Measurements from ENCODE around the gene CSTF3.
A peak's percentile ranks its signal among the peaks of the same experiment; 100 is the strongest.
"Not testable (repeated sequence)": the region's sequence is repeated elsewhere in the genome, so short reads cannot be mapped to it uniquely, and the experiment has no call there.

The CSTF3 gene

GRCh38 chr11:33161120-33162005, at the start of gene CSTF3:
Gene CSTF3 (minus strand): TSS chr11:33161480. CDS start chr11:33161325, 155 bp downstream.
- DNase-seq (ENCODE audit: low spot score), result peak; percentile 97

GRCh38 chr11:33208150-33208549, 46.9 kb upstream of the CSTF3 start:
- no peak for DNase-seq (ENCODE audit: low spot score)

GRCh38 chr11:33207408-33207985, 46.2 kb upstream of the CSTF3 start:
- no peak for DNase-seq (ENCODE audit: low spot score)

GRCh38 chr11:33197915-33198727, 36.8 kb upstream of the CSTF3 start:
- DNase-seq (ENCODE audit: low spot score), result no peak

GRCh38 chr11:33195462-33196173, 34.3 kb upstream of the CSTF3 start:
- no peak for DNase-seq (ENCODE audit: low spot score)

- no peak for DNase-seq (ENCODE audit: low spot score)
Measured at GRCh38 chr11:33194455-33194854, 33.2 kb upstream of the CSTF3 start.

GRCh38 chr11:33191467-33191866, 30.2 kb upstream of the CSTF3 start:
- no peak for DNase-seq (ENCODE audit: low spot score)

GRCh38 chr11:33187998-33188722, 26.9 kb upstream of the CSTF3 start:
- DNase-seq (ENCODE audit: low spot score), result no peak

- DNase-seq (ENCODE audit: low spot score), result no peak
Measured at GRCh38 chr11:33185756-33186155, 24.5 kb upstream of the CSTF3 start.

- DNase-seq (ENCODE audit: low spot score), result no peak
Measured at GRCh38 chr11:33182246-33182878, 21.1 kb upstream of the CSTF3 start.

GRCh38 chr11:33179348-33179803, 18.1 kb upstream of the CSTF3 start:
- DNase-seq (ENCODE audit: low spot score), result no peak

GRCh38 chr11:33178443-33179180, 17.3 kb upstream of the CSTF3 start:
- DNase-seq (ENCODE audit: low spot score), result no peak

- no peak for DNase-seq (ENCODE audit: low spot score)
Measured at GRCh38 chr11:33177676-33178336, 16.5 kb upstream of the CSTF3 start.

- DNase-seq (ENCODE audit: low spot score), result not testable (repeated sequence)
Measured at GRCh38 chr11:33176760-33177159, 15.5 kb upstream of the CSTF3 start.

- no peak for DNase-seq (ENCODE audit: low spot score)
Measured at GRCh38 chr11:33172996-33173395, 11.7 kb upstream of the CSTF3 start.

GRCh38 chr11:33172345-33172744, 11.1 kb upstream of the CSTF3 start:
- no peak for DNase-seq (ENCODE audit: low spot score)

- DNase-seq (ENCODE audit: low spot score), result no peak
Measured at GRCh38 chr11:33171251-33171650, 10.0 kb upstream of the CSTF3 start.

- DNase-seq (ENCODE audit: low spot score), result no peak
Measured at GRCh38 chr11:33168709-33169200, 7.5 kb upstream of the CSTF3 start.

GRCh38 chr11:33162831-33163230, 1.6 kb upstream of the CSTF3 start:
- DNase-seq (ENCODE audit: low spot score), result no peak
